Endodermal cell (in vitro differentiated cells): ENCODE measurements around the gene ALOX15B. TPM values are rescaled to one million over a fixed set of nuclear protein-coding genes. Genes with fewer than 3 reads are reported as not detected.
"Not testable (repeated sequence)": the region's sequence is repeated elsewhere in the genome, so short reads cannot be mapped to it uniquely, and the experiment has no call there.

Experiments
- DNase-seq: peaks from one replicate; pipeline ENCODE4 v3.0.0-alpha.2; 2017
- H3K27ac ChIP-seq: 2 replicates; pipeline ENCODE4 v1.5.1; 2013; ENCODE audit warnings: mild to moderate bottlenecking, low read depth, low read length, moderate library complexity
- H3K27me3 ChIP-seq: 2 replicates; pipeline ENCODE4 v1.6.1; 2013; ENCODE audit warnings: mild to moderate bottlenecking, low read length, moderate library complexity; ENCODE audit not compliant: insufficient read depth, control insufficient read depth, poor library complexity, severe bottlenecking
- H3K36me3 ChIP-seq: 2 replicates; pipeline ENCODE4 v1.7.0; 2013; ENCODE audit warnings: mild to moderate bottlenecking, low read length, moderate library complexity; ENCODE audit not compliant: control insufficient read depth, insufficient read depth
- H3K4me1 ChIP-seq: one replicate; pipeline ENCODE4 v1.7.0; 2013; ENCODE audit warnings: low read length; ENCODE audit not compliant: control insufficient read depth, insufficient read depth
- H3K4me3 ChIP-seq: 2 replicates; pipeline ENCODE4 v1.5.1; 2013; ENCODE audit warnings: mild to moderate bottlenecking, low read length, moderate library complexity
- H3K9ac ChIP-seq: 2 replicates; pipeline ENCODE4 v1.6.1; 2013; ENCODE audit warnings: mild to moderate bottlenecking, low read length, moderate library complexity; ENCODE audit not compliant: poor library complexity, severe bottlenecking; ENCODE audit errors: extremely low read depth
- H3K9me3 ChIP-seq: 2 replicates; pipeline ENCODE4 v1.6.1; 2013; ENCODE audit warnings: mild to moderate bottlenecking, low read length, moderate library complexity; ENCODE audit not compliant: control insufficient read depth
- H3K27ac Mint-ChIP-seq: 2 replicates; pipeline ENCODE4 v1.8.0; 2020; ENCODE audit warnings: mixed read lengths
- H3K27me3 Mint-ChIP-seq: 2 replicates; pipeline ENCODE4 v1.8.0; 2021; ENCODE audit warnings: mild to moderate bottlenecking, mixed read lengths; ENCODE audit not compliant: insufficient read depth
- H3K36me3 Mint-ChIP-seq: 2 replicates; pipeline ENCODE4 v1.8.0; 2020; ENCODE audit warnings: low read depth, mixed read lengths
- H3K4me1 Mint-ChIP-seq: 2 replicates; pipeline ENCODE4 v1.8.0; 2020; ENCODE audit warnings: mixed read lengths
- H3K4me3 Mint-ChIP-seq: 2 replicates; pipeline ENCODE4 v1.8.0; 2020; ENCODE audit warnings: mild to moderate bottlenecking, moderate library complexity, mixed read lengths
- H3K9me3 Mint-ChIP-seq: 2 replicates; pipeline ENCODE4 v1.8.0; 2020; ENCODE audit warnings: mild to moderate bottlenecking, mixed read lengths
- WGBS, 2 experiments: methylation state at CpG; one replicate each; pipeline versions ENCODE4 v1.1.5 to v1.1.7; 2013; ENCODE audit warnings: missing lambda C conversion rate in 2 of 2, mixed read lengths in 1 of 2; ENCODE audit not compliant: insufficient coverage in 1 of 2, insufficient read length in 1 of 2; 5-methylcytosine and 5-hydroxymethylcytosine counted together
- total RNA-seq, 2 donors: library from RNA; stranded (reverse); fragmentation: NEBNext Ultra II Directional in 1 of 2; extraction: Animal tissue kit (Norgen Biotek cat#: 25700) in 1 of 2; gene quantifications; 2 replicates in 1 of 2; 3 replicates in 1 of 2; pipeline ENCODE4 v1.2.1, GENCODE V29; 2021
- TF ChIP-seq, protein P1 (sequence below): fragments of 200-600 bp; sonication (generic); conservative IDR thresholded peaks from 2 replicates; pipeline ENCODE4 v1.5.0; 2021; ENCODE audit warnings: antibody characterized with exemption, mild to moderate bottlenecking

The ALOX15B gene
- total RNA-seq, 2 donors from 2014 or later = not detected

DNA sequence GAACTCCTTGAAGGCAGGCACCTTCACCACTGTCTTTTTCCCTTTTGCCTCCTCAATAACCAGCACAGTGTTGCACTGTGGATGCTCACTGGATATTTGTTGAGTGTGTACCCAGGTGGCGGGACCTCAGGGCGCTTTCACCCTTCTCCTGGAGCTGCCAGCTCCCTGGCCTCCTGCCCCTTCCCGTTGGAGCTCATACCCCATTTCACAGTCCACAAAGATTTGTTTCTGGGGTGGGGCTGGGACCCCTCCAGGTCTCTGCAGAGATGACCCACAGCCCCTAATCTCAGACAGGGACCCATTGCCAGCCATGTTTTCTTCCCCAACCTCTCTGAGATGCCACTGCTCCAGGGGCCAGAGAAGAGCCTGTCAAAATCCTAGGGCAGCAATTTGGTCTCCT, 36.2 kb downstream of the ALOX15B start:
- H3K9ac ChIP-seq = no peak overlapping the region
- TF ChIP-seq, protein P1, sequence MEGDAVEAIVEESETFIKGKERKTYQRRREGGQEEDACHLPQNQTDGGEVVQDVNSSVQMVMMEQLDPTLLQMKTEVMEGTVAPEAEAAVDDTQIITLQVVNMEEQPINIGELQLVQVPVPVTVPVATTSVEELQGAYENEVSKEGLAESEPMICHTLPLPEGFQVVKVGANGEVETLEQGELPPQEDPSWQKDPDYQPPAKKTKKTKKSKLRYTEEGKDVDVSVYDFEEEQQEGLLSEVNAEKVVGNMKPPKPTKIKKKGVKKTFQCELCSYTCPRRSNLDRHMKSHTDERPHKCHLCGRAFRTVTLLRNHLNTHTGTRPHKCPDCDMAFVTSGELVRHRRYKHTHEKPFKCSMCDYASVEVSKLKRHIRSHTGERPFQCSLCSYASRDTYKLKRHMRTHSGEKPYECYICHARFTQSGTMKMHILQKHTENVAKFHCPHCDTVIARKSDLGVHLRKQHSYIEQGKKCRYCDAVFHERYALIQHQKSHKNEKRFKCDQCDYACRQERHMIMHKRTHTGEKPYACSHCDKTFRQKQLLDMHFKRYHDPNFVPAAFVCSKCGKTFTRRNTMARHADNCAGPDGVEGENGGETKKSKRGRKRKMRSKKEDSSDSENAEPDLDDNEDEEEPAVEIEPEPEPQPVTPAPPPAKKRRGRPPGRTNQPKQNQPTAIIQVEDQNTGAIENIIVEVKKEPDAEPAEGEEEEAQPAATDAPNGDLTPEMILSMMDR = no peak
- no peak overlapping the region for H3K27ac Mint-ChIP-seq
- 88% methylated on average over 3 of the region's 3 CpGs; no CpG with 5 or more reads in 1 of the 2 experiments for WGBS, 2 experiments
- H3K36me3 Mint-ChIP-seq = no peaks in the 10 kb centered on the region
- peaks cover 26% of the 10 kb centered on the region for H3K4me1 Mint-ChIP-seq
- DNase-seq = no peak
- no peak overlapping the region for H3K4me3 ChIP-seq
- H3K27me3 ChIP-seq = peaks cover 96% of the 10 kb centered on the region
- no peak overlapping the region for H3K27ac ChIP-seq
- H3K27me3 Mint-ChIP-seq = peaks cover 91% of the 10 kb centered on the region
- peaks cover 2% of the 10 kb centered on the region for H3K9me3 Mint-ChIP-seq
- no peaks in the 10 kb centered on the region for H3K9me3 ChIP-seq
- H3K36me3 ChIP-seq = no peaks in the 10 kb centered on the region
- H3K4me3 Mint-ChIP-seq = no peak overlapping the region
- peaks cover 2% of the 10 kb centered on the region for H3K4me1 ChIP-seq

DNA sequence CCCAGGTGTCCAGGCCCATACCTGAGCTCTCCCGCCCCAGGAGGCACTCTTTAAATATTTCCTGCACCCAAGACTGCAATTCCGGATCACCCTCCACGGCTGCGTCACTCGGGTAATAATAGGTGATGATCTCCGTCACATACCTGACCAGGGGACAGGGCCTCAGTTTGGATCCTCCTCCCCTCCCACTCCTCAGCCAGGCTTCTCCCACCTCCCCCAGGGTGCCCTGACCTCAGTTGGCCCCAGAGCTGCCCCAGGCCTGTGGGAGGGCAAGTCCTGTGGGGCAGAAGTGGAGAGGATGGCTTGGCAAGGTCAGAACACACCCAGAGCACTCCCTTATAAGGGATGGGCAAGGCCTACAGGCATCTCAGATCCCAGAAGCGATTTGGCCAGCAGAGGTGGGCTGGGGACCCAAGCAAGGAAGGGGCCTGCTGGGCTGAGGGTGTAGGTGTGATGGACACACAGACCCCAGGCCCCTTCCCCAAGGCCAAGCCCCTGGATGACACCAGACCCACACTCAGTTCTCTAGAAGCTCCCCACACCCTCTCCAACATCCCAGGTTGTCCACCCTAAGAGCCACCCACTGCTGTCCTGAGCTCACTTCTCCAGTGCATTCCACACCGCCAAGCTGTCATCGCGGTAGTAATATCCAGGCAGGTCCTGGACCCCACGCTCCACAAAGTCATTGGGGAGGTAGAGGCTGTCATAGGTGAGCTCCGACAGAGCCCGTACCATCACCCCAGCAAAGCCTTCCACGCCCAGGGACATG, 36.9 kb downstream of the ALOX15B start:
- no peak overlapping the region for H3K27ac ChIP-seq
- peaks cover 2% of the 10 kb centered on the region for H3K4me1 ChIP-seq
- no peak overlapping the region for H3K4me3 ChIP-seq
- no peak for DNase-seq
- TF ChIP-seq, protein P1 = no peak
- no peaks in the 10 kb centered on the region for H3K9me3 ChIP-seq
- no peaks in the 10 kb centered on the region for H3K36me3 ChIP-seq
- peaks cover 26% of the 10 kb centered on the region for H3K4me1 Mint-ChIP-seq
- no peaks in the 10 kb centered on the region for H3K36me3 Mint-ChIP-seq
- H3K9me3 Mint-ChIP-seq = peaks cover 2% of the 10 kb centered on the region
- peaks cover 92% of the 10 kb centered on the region for H3K27me3 Mint-ChIP-seq
- no peak overlapping the region for H3K4me3 Mint-ChIP-seq
- peaks cover 97% of the 10 kb centered on the region for H3K27me3 ChIP-seq
- no peak overlapping the region for H3K9ac ChIP-seq
- H3K27ac Mint-ChIP-seq = no peak overlapping the region
- 89 to 92% methylated on average over 6 to 14 of the region's 14 CpGs for WGBS, 2 experiments

DNA sequence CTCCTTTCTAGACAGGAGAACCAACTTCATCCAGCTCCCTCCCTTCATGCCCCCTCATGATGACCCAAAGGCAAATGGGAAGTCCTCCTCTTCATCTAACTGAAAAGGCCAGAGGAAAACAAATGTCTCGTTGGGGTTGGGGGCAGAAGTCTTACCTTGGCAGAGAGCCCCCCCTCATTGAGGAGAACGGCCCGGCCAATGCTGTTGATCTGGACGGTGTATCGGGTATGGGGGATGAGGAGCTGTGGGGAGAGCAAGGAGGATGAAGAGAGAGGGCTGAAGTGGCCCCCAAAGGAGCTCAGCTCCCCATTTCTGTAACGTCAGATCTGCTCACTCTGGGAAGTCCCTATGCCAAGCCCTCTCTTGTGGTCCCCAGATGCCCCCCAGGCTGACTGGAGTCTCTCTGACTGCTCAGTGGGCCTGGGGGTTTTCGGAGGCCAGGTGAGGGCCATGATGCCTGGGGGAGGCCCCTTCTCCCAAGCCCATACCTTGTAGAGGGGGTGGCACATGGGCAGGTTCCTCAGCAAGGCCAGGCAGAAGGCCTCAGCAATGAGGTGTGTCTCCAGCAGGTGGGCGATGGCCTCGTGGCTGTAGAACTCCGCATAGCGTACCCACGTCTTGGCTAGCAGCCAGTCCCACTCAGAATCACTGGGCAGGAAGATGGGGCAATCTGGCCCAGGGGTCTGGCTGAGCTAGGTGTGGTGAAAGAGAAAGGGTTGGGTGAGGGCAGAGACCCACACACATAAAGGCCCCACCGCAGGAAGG, 37.8 kb downstream of the ALOX15B start:
- 87 to 97% methylated on average over 9 to 13 of the region's 13 CpGs for WGBS, 2 experiments
- Mint-ChIP-seq H3K9me3 (peaks cover 2% of the 10 kb centered on the region), H3K4me1 (peaks cover 22% of the 10 kb centered on the region), H3K36me3 (no peaks in the 10 kb centered on the region), H3K27me3 (peaks cover 92% of the 10 kb centered on the region), H3K4me3 (no peak overlapping the region), H3K27ac (no peak overlapping the region)
- Histone ChIP-seq H3K36me3 (no peaks in the 10 kb centered on the region), H3K27ac (no peak overlapping the region), H3K4me3 (no peak overlapping the region), H3K9me3 (no peaks in the 10 kb centered on the region), H3K4me1 (peaks cover 2% of the 10 kb centered on the region), H3K9ac (no peak overlapping the region), H3K27me3 (peaks cover 97% of the 10 kb centered on the region)
- no peak for DNase-seq
- TF ChIP-seq, protein P1 = no peak

DNA sequence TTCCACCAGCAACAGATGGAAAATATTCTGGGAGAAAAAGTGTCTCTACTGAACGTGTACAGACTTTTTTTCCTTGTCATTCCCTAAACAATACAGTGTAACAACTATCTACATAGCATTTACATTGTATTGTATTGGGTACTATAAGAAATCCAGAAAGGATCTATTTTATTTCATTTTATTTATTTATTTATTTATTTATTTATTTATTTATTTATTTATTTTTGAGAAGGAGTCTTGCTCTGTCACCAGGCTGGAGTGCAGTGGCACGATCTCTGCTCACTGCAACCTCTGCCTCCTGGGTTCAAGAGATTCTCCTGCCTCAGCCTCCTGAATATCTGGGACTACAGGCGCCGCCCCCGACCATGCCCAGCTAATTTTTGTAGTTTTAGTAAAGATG, 39.1 kb downstream of the ALOX15B start:
- H3K27me3 Mint-ChIP-seq = peaks cover 92% of the 10 kb centered on the region
- not testable (repeated sequence) for H3K27ac Mint-ChIP-seq, H3K27ac ChIP-seq, H3K9me3 ChIP-seq, H3K9me3 Mint-ChIP-seq, H3K36me3 ChIP-seq, H3K4me3 ChIP-seq, H3K36me3 Mint-ChIP-seq, H3K9ac ChIP-seq, H3K4me3 Mint-ChIP-seq, H3K4me1 ChIP-seq, DNase-seq
- H3K4me1 Mint-ChIP-seq = peaks cover 13% of the 10 kb centered on the region
- WGBS, 2 experiments = 76% methylated on average over 4 of the region's 5 CpGs; no CpG with 5 or more reads in 1 of the 2 experiments
- peaks cover 92% of the 10 kb centered on the region for H3K27me3 ChIP-seq
